AML-193 (cell line): ENCODE results near the gene TBC1D3D.
"Not testable (repeated sequence)": the region's sequence is repeated elsewhere in the genome, so short reads cannot be mapped to it uniquely, and the experiment has no call there.

Experiments
- DNase-seq, 2 experiments: peaks; one replicate each; lab custom pipeline; 2025; lab: John Stamatoyannopoulos, UW

The TBC1D3D gene

DNA sequence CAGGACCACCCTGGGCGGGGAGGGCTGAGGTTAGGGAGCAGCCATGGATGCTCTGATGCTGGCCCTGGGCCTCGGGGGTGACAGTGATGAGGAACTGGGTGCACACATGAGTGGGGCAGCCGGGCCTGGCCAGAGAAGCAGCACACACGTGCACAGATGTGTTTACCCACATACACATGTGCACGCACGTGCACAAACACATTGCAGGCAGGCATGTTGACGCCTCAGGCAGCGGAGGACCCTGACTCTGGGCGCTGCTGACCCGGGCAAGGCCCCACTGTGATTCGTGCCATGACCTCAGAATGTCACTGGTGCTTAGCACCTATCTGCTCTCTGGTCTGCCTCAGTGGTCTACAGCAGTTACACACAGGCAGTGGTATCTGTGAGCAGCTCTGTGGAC is at the start of gene TBC1D3D:
Gene TBC1D3D, plus strand, starts transcription at position 301 of the 400 bp plus-strand sequence. CDS start 1,585 bp downstream, outside the sequence.
- not testable (repeated sequence) for DNase-seq

DNA sequence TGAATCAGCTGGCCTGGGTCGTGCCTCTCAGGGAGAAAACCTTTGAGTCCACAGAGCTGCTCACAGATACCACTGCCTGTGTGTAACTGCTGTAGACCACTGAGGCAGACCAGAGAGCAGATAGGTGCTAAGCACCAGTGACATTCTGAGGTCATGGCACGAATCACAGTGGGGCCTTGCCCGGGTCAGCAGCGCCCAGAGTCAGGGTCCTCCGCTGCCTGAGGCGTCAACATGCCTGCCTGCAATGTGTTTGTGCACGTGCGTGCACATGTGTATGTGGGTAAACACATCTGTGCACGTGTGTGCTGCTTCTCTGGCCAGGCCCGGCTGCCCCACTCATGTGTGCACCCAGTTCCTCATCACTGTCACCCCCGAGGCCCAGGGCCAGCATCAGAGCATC is 14.8 kb upstream of the TBC1D3D start, which contains the start of gene TBC1D3L:
Gene TBC1D3L, minus strand, starts transcription at position 101 of the 400 bp plus-strand sequence. CDS start 1,540 bp downstream, outside the sequence.
- DNase-seq: not testable (repeated sequence)
